ENCODE measurements around the gene ERGIC1.

The ERGIC1 gene

GRCh38 chr5:172939611-172940267 lies 105.7 kb downstream of the ERGIC1 start:
- Histone ChIP-seq H3K4me3 (ENCODE audit: low read length, poor library complexity, severe bottlenecking) (no peak overlapping the region), H3K79me2 (ENCODE audit: insufficient read depth, low read length) (no peaks in the 10 kb centered on the region), H3K36me3 (ENCODE audit: insufficient read depth, low read length) (peaks cover 41% of the 10 kb centered on the region; the same call in 1 of the 2 replicates), H4K20me1 (ENCODE audit: insufficient read depth, low read length, poor library complexity, severe bottlenecking) (no peaks in the 10 kb centered on the region), H3K9me2 (replicated peaks; ENCODE audit: low read depth, low read length) (no peaks in the 10 kb centered on the region), H3K4me1 (ENCODE audit: insufficient read depth, low read length, poor library complexity, severe bottlenecking) (no peaks in the 10 kb centered on the region), H3K9me3 (ENCODE audit: insufficient read depth, low read depth, low read length) (no peaks in the 10 kb centered on the region), H3K27me3 (ENCODE audit: insufficient read depth, low read length, poor library complexity, severe bottlenecking) (no peaks in the 10 kb centered on the region), H3F3A (ENCODE audit: low read depth) (no peaks in the 10 kb centered on the region), H2AFZ (ENCODE audit: low read length) (no peak overlapping the region), H3K4me2 (ENCODE audit: low read depth, low read length, poor library complexity, severe bottlenecking) (no peak overlapping the region), H3K9ac (ENCODE audit: low read depth, low read length, poor library complexity, severe bottlenecking) (no peak overlapping the region)
- TF ChIP-seq EZH2phosphoT487 (IDR thresholded peaks at IDR 0.05; ENCODE audit: borderline replicate concordance) (no peak), CTCF (conservative IDR thresholded peaks at IDR 0.05; ENCODE audit: low read length) (no peak)

DNA sequence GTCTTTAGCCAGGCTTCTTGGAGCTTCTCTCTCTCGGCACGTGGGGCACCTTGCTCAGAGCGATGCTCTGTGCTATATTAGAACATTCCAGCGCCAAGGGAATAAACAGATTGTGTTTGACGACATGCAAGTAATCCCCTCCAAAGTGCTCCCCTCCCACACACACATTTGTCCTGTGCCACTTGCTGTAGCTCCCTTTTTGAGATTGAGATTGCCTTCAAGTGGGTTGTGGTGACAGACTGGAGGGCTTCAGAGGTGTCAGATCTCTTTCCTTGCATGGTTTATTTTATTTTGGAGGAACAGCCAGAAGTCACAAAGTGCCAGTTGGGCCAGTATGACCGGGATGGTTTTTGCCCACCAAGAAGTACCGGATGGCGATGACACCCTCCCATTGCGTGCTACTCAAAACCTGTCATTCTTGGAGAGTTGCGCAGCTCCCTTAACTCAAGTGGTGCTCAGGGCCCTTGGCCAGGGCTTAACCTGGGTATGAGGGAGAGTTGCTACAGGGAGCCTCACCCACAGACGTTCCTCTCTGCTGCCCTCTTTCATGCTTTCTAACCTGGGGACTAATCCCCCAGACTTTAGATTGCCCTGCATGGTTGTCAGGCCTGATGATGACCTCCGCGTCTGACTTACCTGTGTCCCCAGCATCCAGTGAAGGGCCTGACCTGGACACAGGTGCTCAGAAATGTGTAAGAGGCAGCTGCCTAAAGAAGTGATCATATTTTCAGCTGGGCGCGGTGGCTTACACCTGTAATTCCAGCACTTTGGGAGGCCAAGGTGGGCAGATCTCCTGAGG lies 106.4 kb downstream of the ERGIC1 start:
- no peaks in the 10 kb centered on the region for H3F3A ChIP-seq (ENCODE audit: low read depth)
- no peak for TF ChIP-seq EZH2phosphoT487 (IDR thresholded peaks at IDR 0.05; ENCODE audit: borderline replicate concordance)
- TF ChIP-seq CTCF (conservative IDR thresholded peaks at IDR 0.05; ENCODE audit: low read length): no peak
- no peak overlapping the region for H3K4me2 ChIP-seq (ENCODE audit: low read depth, low read length, poor library complexity, severe bottlenecking)
- no peak overlapping the region for H3K4me3 ChIP-seq (ENCODE audit: low read length, poor library complexity, severe bottlenecking)
- H3K36me3 ChIP-seq (ENCODE audit: insufficient read depth, low read length): peaks cover 34% of the 10 kb centered on the region; the same call in 1 of the 2 replicates
- H3K9me3 ChIP-seq (ENCODE audit: insufficient read depth, low read depth, low read length): no peaks in the 10 kb centered on the region
- H3K9me2 ChIP-seq (replicated peaks; ENCODE audit: low read depth, low read length): no peaks in the 10 kb centered on the region
- H3K9ac ChIP-seq (ENCODE audit: low read depth, low read length, poor library complexity, severe bottlenecking): no peak overlapping the region
- no peaks in the 10 kb centered on the region for H3K27me3 ChIP-seq (ENCODE audit: insufficient read depth, low read length, poor library complexity, severe bottlenecking)
- H3K79me2 ChIP-seq (ENCODE audit: insufficient read depth, low read length): no peaks in the 10 kb centered on the region
- H2AFZ ChIP-seq (ENCODE audit: low read length): no peak overlapping the region
- no peaks in the 10 kb centered on the region for H4K20me1 ChIP-seq (ENCODE audit: insufficient read depth, low read length, poor library complexity, severe bottlenecking)
- H3K4me1 ChIP-seq (ENCODE audit: insufficient read depth, low read length, poor library complexity, severe bottlenecking): no peaks in the 10 kb centered on the region

DNA sequence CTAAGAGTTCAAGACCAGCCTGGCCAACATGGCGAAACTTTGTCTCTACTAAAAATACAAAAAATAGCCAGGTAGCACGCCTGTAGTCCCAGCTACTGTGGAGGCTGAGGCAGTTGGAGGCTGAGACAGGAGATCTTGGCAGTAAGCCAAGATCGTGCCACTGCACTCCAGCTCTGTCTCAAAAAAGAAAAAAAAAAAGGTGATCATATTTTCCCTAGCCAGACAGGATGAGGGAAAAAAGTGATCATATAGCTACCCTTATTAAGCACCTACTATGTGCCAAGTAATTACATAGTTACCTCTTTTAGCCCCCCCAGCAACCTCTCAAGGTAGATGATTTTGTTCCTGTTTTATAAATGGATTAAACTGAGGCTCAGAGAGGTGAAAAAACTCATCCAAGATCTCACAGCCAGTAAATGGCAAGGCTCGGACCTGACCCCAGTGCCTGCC lies 107.0 kb downstream of the ERGIC1 start:
- H3K9ac ChIP-seq (ENCODE audit: low read depth, low read length, poor library complexity, severe bottlenecking): no peak overlapping the region
- no peaks in the 10 kb centered on the region for H3K9me3 ChIP-seq (ENCODE audit: insufficient read depth, low read depth, low read length)
- peaks cover 30% of the 10 kb centered on the region; the same call in 1 of the 2 replicates for H3K36me3 ChIP-seq (ENCODE audit: insufficient read depth, low read length)
- H3F3A ChIP-seq (ENCODE audit: low read depth): no peaks in the 10 kb centered on the region
- H2AFZ ChIP-seq (ENCODE audit: low read length): no peak overlapping the region
- no peaks in the 10 kb centered on the region for H3K9me2 ChIP-seq (replicated peaks; ENCODE audit: low read depth, low read length)
- H3K4me2 ChIP-seq (ENCODE audit: low read depth, low read length, poor library complexity, severe bottlenecking): no peak overlapping the region
- no peaks in the 10 kb centered on the region for H4K20me1 ChIP-seq (ENCODE audit: insufficient read depth, low read length, poor library complexity, severe bottlenecking)
- no peaks in the 10 kb centered on the region for H3K4me1 ChIP-seq (ENCODE audit: insufficient read depth, low read length, poor library complexity, severe bottlenecking)
- no peak overlapping the region for H3K4me3 ChIP-seq (ENCODE audit: low read length, poor library complexity, severe bottlenecking)
- no peak for TF ChIP-seq EZH2phosphoT487 (IDR thresholded peaks at IDR 0.05; ENCODE audit: borderline replicate concordance)
- TF ChIP-seq CTCF (conservative IDR thresholded peaks at IDR 0.05; ENCODE audit: low read length): no peak
- H3K79me2 ChIP-seq (ENCODE audit: insufficient read depth, low read length): no peaks in the 10 kb centered on the region
- H3K27me3 ChIP-seq (ENCODE audit: insufficient read depth, low read length, poor library complexity, severe bottlenecking): no peaks in the 10 kb centered on the region
